Embryonic facial prominence (tissue), 1 donor: Measurements from ENCODE around the gene RLN2.

Source experiments
- DNase-seq: peaks from one replicate; pipeline ENCODE4 v3.0.0-alpha.2; 2016; ENCODE audit errors: extremely low spot score

RLN2 gene

GRCh38 chr9:5269249-5269715 lies 35.2 kb downstream of the RLN2 start:
- no peak for DNase-seq

GRCh38 chr9:5265939-5266338 lies 38.6 kb downstream of the RLN2 start:
- DNase-seq, result no peak

GRCh38 chr9:5264219-5264595 lies 40.3 kb downstream of the RLN2 start:
- DNase-seq, result no peak

GRCh38 chr9:5263351-5264218 lies 40.9 kb downstream of the RLN2 start:
- DNase-seq, result no peak
